ENCODE measurements around the gene URAD.

DNA sequence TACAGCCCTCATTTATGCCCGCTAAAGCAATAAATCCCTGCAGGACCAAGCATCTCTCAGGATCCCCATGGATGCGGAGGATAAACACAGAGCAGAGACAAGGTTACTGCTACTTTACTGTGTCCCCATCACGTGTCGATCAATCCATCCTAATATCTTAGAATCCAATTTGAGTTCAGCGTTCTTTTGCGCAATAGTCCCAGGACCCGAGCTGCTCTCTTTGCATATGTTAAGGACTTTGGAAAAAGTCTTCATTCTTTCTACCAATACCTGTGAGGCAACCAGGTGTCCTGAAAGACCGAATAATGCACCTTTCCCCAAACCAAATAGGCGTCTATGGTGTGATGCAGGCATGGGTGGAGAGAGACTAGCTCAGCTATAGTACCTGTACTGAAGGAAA lies 38.0 kb upstream of the URAD start:
- TF ChIP-seq GABPA (IDR thresholded peaks at IDR 0.05; ENCODE audit: low read depth) (no peak), POLR2AphosphoS5 (IDR thresholded peaks at IDR 0.05; ENCODE audit: low read depth) (no peak)
- TF ChIP-seq, protein P1, sequence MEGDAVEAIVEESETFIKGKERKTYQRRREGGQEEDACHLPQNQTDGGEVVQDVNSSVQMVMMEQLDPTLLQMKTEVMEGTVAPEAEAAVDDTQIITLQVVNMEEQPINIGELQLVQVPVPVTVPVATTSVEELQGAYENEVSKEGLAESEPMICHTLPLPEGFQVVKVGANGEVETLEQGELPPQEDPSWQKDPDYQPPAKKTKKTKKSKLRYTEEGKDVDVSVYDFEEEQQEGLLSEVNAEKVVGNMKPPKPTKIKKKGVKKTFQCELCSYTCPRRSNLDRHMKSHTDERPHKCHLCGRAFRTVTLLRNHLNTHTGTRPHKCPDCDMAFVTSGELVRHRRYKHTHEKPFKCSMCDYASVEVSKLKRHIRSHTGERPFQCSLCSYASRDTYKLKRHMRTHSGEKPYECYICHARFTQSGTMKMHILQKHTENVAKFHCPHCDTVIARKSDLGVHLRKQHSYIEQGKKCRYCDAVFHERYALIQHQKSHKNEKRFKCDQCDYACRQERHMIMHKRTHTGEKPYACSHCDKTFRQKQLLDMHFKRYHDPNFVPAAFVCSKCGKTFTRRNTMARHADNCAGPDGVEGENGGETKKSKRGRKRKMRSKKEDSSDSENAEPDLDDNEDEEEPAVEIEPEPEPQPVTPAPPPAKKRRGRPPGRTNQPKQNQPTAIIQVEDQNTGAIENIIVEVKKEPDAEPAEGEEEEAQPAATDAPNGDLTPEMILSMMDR (IDR thresholded peaks at IDR 0.05; ENCODE audit: insufficient read depth, low read length), result no peak
